ENCODE measurements around the gene MAD2L1. TPM values are rescaled to one million over a fixed set of nuclear protein-coding genes. Genes with fewer than 3 reads are reported as not detected.
A peak's percentile ranks its signal among the peaks of the same experiment; 100 is the strongest.

Gene MAD2L1
- total and polyA plus RNA-seq, 2 donors (not counting 3 experiments of a cell fraction or from before 2014, with no cell fraction given), result 15.6 to 41.4 TPM

GRCh38 chr4:120056246-120056645 lies 10.4 kb downstream of the MAD2L1 start:
- Histone ChIP-seq H3K27me3 (ENCODE audit: control insufficient read depth in 2 of 2, insufficient read depth in 2 of 2, low read length in 2 of 2) (no peaks in the 10 kb centered on the region), H3K9me1 (replicated peaks; ENCODE audit: control insufficient read depth, extremely low read depth, insufficient read depth, low read length) (no peaks in the 10 kb centered on the region), H4K20me1 (replicated peaks; ENCODE audit: control insufficient read depth, extremely low read depth, insufficient read depth, low read length) (no peaks in the 10 kb centered on the region), H3K36me3 (ENCODE audit: control insufficient read depth in 2 of 2, extremely low read depth in 1 of 2, insufficient read depth in 2 of 2, low read length in 2 of 2) (peaks cover 0 to 9% of the 10 kb centered on the region in 2 experiments), H3K4me3 (replicated peaks in 1 of 3; ENCODE audit: insufficient read depth in 1 of 3, low read depth in 1 of 3, low read length in 3 of 3) (no peak overlapping the region), H3K4me1 (ENCODE audit: control insufficient read depth, extremely low read depth, insufficient read depth, low read length) (no peaks in the 10 kb centered on the region), H3K4me2 (ENCODE audit: insufficient read depth, low read length) (no peak overlapping the region), H3K27ac (ENCODE audit: insufficient read depth, low read depth, low read length) (no peak overlapping the region), H3K9ac (replicated peaks; ENCODE audit: extremely low read depth, insufficient read depth, low read length) (no peak overlapping the region), H2AFZ (ENCODE audit: low read depth, low read length) (no peak overlapping the region), H3K79me2 (ENCODE audit: control insufficient read depth, insufficient read depth, low read length) (peaks cover 4% of the 10 kb centered on the region), H3K9me3 (replicated peaks; ENCODE audit: control insufficient read depth, insufficient read depth, low read length) (no peaks in the 10 kb centered on the region)
- DNase-seq (ENCODE audit: low read depth, low spot score) (peak; percentile 19), FAIRE-seq (no peak)
- dilution Hi-C loops (cut with MboI; ENCODE audit: extremely low pct_ligation_motif_present, low sequenced_read_pairs), result no loop called here
- CTCF ChIA-PET, result interaction anchor here (0.7 to 9.2 kb wide), 22 partner anchors 9 to 1077 kb away, joined by 3 to 149 read pairs (median 4); partner anchors contain the start of gene PDE5A
- no TSS peak for BruUV-seq (replicated peaks)
- TF ChIP-seq FOS (IDR thresholded peaks at IDR 0.05; ENCODE audit: borderline replicate concordance, insufficient read depth, low read length) (no peak), POLR2AphosphoS5 (IDR thresholded peaks at IDR 0.05; ENCODE audit: insufficient read depth, low read depth, low read length) (no peak), GATA2 (IDR thresholded peaks at IDR 0.05; ENCODE audit: insufficient read depth, insufficient read length, low read depth, low read length) (no peak), MYC (IDR thresholded peaks at IDR 0.05; ENCODE audit: low read depth, low read length) (no peak), JUN (IDR thresholded peaks at IDR 0.05; ENCODE audit: borderline replicate concordance, insufficient read depth, insufficient read length, low read depth) (no peak), MAX (IDR thresholded peaks at IDR 0.05; ENCODE audit: insufficient read depth, insufficient read length) (no peak)
- intact Hi-C loops (cut with micrococcal nuclease), result loop anchor here (10.0 kb wide), 1 partner anchor 601 kb away; no protein-coding TSS in a partner anchor
- POLR2A ChIA-PET, result interaction anchor here (0.7 kb wide), 1 partner anchor 427 kb away, joined by 3 read pairs; the partner anchor contains the start of gene PDE5A

GRCh38 chr4:120055795-120056194 lies 10.9 kb downstream of the MAD2L1 start:
- ChIA-PET CTCF (interaction anchor here (0.8 to 9.2 kb wide), 17 partner anchors 8 to 1075 kb away, joined by 3 to 149 read pairs (median 5); partner anchors contain the start of gene PDE5A), POLR2A (no interaction called here)
- intact Hi-C loops (cut with micrococcal nuclease), result loop anchor here (10.0 kb wide), 1 partner anchor 601 kb away; no protein-coding TSS in a partner anchor
- no peak overlapping the region for H3K27ac ChIP-seq (ENCODE audit: insufficient read depth, low read depth, low read length)
- H3K27me3 ChIP-seq (ENCODE audit: control insufficient read depth in 2 of 2, insufficient read depth in 2 of 2, low read length in 2 of 2), result no peaks in the 10 kb centered on the region
- H4K20me1 ChIP-seq (replicated peaks; ENCODE audit: control insufficient read depth, extremely low read depth, insufficient read depth, low read length), result no peaks in the 10 kb centered on the region
- FAIRE-seq (no peak), DNase-seq (ENCODE audit: low read depth, low spot score) (no peak)
- H3K4me1 ChIP-seq (ENCODE audit: control insufficient read depth, extremely low read depth, insufficient read depth, low read length), result no peaks in the 10 kb centered on the region
- no peak overlapping the region for H3K4me3 ChIP-seq (replicated peaks in 1 of 3; ENCODE audit: insufficient read depth in 1 of 3, low read depth in 1 of 3, low read length in 3 of 3)
- no peaks in the 10 kb centered on the region for H3K9me1 ChIP-seq (replicated peaks; ENCODE audit: control insufficient read depth, extremely low read depth, insufficient read depth, low read length)
- BruUV-seq (replicated peaks), result no TSS peak
- H2AFZ ChIP-seq (ENCODE audit: low read depth, low read length), result no peak overlapping the region
- dilution Hi-C loops (cut with MboI; ENCODE audit: extremely low pct_ligation_motif_present, low sequenced_read_pairs), result no loop called here
- peaks cover 0 to 8% of the 10 kb centered on the region in 2 experiments for H3K36me3 ChIP-seq (ENCODE audit: control insufficient read depth in 2 of 2, extremely low read depth in 1 of 2, insufficient read depth in 2 of 2, low read length in 2 of 2)
- no peak for TF ChIP-seq JUN (IDR thresholded peaks at IDR 0.05; ENCODE audit: borderline replicate concordance, insufficient read depth, insufficient read length, low read depth)
- no peak overlapping the region for H3K9ac ChIP-seq (replicated peaks; ENCODE audit: extremely low read depth, insufficient read depth, low read length)
- H3K79me2 ChIP-seq (ENCODE audit: control insufficient read depth, insufficient read depth, low read length), result peaks cover 2% of the 10 kb centered on the region
- no peak overlapping the region for H3K4me2 ChIP-seq (ENCODE audit: insufficient read depth, low read length)
- H3K9me3 ChIP-seq (replicated peaks; ENCODE audit: control insufficient read depth, insufficient read depth, low read length), result no peaks in the 10 kb centered on the region
